AG04450 (cell line): ENCODE data around the gene LLCFC1. TPM values are rescaled to one million over a fixed set of nuclear protein-coding genes. Genes with fewer than 3 reads are reported as not detected.

Experiments
- CTCF ChIA-PET: fragments of 300-600, 350-600 bp; formaldehyde crosslinking; extraction: SDS; loops from one replicate; lab custom pipeline; 2022; ENCODE audit warnings: antibody characterized with exemption, inconsistent platforms; lab: Charles Lee
- POLR2A ChIA-PET: fragments of 350-600 bp; formaldehyde crosslinking; extraction: SDS; loops from one replicate; lab custom pipeline; 2021; ENCODE audit warnings: antibody characterized with exemption, inconsistent platforms; lab: Yijun Ruan, JAX
- DNase-seq: peaks from one replicate; pipeline ENCODE4 v3.0.0-alpha.2; 2011; ENCODE audit warnings: low read depth, low spot score
- H3K27ac ChIP-seq: one replicate; pipeline ENCODE4 v1.5.1; 2012; ENCODE audit warnings: low read depth, low read length, control low read depth
- H3K27me3 ChIP-seq: one replicate; pipeline ENCODE4 v1.6.0; 2012; ENCODE audit warnings: low read length; ENCODE audit not compliant: control insufficient read depth, insufficient read depth
- H3K4me3 ChIP-seq: 2 replicates; pipeline ENCODE4 v1.5.1; 2011; ENCODE audit warnings: mild to moderate bottlenecking, low read depth, low read length, control low read depth
- H3K9me3 ChIP-seq: 2 replicates; pipeline ENCODE4 v1.5.1; 2012; ENCODE audit warnings: low read length; ENCODE audit not compliant: control insufficient read depth, insufficient read depth
- polyA plus RNA-seq: library from polyadenylated mRNA; depleted of rRNA; stranded (reverse); fragments of >200 nt; gene quantifications from 2 replicates; pipeline ENCODE4 v1.2.3, GENCODE V29; 2011
- TF ChIP-seq, protein P1 (sequence below): IDR thresholded peaks from 2 replicates; pipeline ENCODE4 v1.5.1; 2011; ENCODE audit warnings: low read depth, low read length, control low read depth, inconsistent platforms

LLCFC1 gene
- polyA plus RNA-seq, 1 experiment = not detected

DNA sequence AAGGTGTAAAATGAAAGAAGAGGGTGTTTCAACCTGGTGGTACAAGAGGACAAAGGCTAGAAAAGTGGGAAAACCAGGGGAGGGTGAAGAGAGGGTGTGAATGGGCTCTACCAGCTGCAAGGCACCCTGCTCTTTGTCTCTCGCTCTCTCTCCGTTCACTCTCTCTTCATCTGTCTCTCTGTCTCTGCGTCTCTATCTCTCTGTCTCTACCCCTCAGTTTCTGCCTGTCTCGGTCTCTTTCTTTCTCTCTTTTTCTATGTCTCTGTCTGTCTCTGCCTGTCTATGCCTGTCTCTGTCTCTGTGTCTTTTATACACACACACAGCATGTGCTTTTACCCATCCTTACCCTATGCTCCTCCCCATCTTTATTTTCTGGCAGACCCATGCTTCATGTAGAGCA, 673 bp upstream of the LLCFC1 start:
- peaks cover 45% of the 10 kb centered on the region for H3K9me3 ChIP-seq
- no peaks in the 10 kb centered on the region for H3K27me3 ChIP-seq
- ChIA-PET POLR2A (no interaction called here), CTCF (no interaction called here)
- no peak overlapping the region for H3K27ac ChIP-seq
- H3K4me3 ChIP-seq = no peak overlapping the region
- DNase-seq = no peak
- TF ChIP-seq, protein P1, sequence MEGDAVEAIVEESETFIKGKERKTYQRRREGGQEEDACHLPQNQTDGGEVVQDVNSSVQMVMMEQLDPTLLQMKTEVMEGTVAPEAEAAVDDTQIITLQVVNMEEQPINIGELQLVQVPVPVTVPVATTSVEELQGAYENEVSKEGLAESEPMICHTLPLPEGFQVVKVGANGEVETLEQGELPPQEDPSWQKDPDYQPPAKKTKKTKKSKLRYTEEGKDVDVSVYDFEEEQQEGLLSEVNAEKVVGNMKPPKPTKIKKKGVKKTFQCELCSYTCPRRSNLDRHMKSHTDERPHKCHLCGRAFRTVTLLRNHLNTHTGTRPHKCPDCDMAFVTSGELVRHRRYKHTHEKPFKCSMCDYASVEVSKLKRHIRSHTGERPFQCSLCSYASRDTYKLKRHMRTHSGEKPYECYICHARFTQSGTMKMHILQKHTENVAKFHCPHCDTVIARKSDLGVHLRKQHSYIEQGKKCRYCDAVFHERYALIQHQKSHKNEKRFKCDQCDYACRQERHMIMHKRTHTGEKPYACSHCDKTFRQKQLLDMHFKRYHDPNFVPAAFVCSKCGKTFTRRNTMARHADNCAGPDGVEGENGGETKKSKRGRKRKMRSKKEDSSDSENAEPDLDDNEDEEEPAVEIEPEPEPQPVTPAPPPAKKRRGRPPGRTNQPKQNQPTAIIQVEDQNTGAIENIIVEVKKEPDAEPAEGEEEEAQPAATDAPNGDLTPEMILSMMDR = no peak

DNA sequence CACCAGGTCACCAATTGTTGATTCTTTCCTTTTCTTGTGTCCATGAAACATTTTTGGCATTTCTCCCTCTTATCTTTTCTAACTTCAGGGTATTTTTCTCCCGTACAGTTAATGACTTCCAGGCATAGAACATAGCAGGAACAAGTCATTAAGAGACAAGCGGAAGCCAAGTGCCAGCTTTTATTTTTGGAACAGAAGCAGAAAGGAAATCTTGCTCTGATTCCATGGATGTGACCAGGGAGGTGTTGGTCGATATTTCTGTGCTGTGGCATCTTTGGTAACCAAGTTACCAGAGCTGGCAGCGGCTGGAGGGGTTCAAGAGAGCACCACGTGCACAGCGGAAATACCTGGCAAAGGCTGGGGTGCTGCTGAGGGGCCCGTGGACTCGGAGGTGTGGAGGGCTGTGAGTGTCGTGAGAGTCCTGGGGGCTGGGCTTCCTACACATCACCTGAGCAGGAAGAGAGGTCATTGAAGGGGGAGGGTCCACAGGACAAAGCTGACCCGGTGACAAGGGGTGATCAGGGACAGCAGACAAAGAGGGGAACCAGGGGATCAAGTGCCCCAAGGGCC, 1.8 kb downstream of the LLCFC1 start:
- H3K4me3 ChIP-seq = no peak overlapping the region
- DNase-seq = no peak
- peaks cover 56% of the 10 kb centered on the region for H3K9me3 ChIP-seq
- ChIA-PET POLR2A (no interaction called here), CTCF (no interaction called here)
- TF ChIP-seq, protein P1 = no peak
- H3K27me3 ChIP-seq = no peaks in the 10 kb centered on the region
- H3K27ac ChIP-seq = no peak overlapping the region

DNA sequence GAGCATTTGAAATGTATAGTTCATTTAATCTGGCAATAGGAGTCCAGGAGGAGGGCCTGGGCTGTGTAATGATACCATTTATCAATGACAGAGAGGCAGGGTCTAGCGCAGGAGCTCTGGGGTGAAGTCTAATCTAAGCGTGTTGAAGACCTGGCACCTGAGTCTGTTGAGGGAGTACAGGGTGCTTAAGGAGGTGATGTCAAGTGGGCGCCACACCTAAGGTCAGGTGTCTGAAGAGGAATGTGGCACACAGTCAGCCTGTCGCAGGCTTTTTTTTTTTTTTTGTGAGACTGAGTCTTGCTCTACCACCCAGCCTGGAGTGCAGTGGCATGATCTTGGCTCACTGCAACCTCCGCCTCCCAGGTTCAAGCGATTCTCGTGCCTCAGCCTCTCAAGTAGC, 2.3 kb downstream of the LLCFC1 start:
- no peak for DNase-seq
- Histone ChIP-seq H3K27ac (no peak overlapping the region), H3K27me3 (no peaks in the 10 kb centered on the region), H3K4me3 (no peak overlapping the region), H3K9me3 (peaks cover 53% of the 10 kb centered on the region)
- TF ChIP-seq, protein P1 = no peak
- ChIA-PET POLR2A (no interaction called here), CTCF (no interaction called here)

DNA sequence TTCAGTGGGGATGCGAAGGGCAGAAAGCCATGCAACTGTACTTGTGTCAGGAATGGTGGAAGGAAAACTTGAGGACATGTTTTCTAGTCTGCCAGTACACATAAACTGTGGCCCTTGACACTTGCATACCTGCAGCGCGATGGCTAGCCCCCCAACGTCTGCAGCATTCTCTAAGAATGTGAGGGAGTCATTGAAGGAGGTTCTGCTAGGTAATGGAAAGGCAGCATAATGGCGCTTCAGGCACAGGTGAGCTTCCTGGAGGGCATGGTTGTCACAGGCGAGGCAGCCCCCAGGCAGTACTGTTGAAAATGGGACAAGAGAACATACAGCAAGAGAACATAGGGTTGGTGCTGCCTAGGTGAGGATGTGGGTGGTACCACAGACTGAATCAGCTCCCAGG, 3.5 kb downstream of the LLCFC1 start:
- CTCF ChIA-PET = no interaction called here
- no peak overlapping the region for H3K4me3 ChIP-seq
- no peaks in the 10 kb centered on the region for H3K27me3 ChIP-seq
- peaks cover 52% of the 10 kb centered on the region for H3K9me3 ChIP-seq
- TF ChIP-seq, protein P1 = no peak
- no peak overlapping the region for H3K27ac ChIP-seq
- POLR2A ChIA-PET = no interaction called here
- no peak for DNase-seq

DNA sequence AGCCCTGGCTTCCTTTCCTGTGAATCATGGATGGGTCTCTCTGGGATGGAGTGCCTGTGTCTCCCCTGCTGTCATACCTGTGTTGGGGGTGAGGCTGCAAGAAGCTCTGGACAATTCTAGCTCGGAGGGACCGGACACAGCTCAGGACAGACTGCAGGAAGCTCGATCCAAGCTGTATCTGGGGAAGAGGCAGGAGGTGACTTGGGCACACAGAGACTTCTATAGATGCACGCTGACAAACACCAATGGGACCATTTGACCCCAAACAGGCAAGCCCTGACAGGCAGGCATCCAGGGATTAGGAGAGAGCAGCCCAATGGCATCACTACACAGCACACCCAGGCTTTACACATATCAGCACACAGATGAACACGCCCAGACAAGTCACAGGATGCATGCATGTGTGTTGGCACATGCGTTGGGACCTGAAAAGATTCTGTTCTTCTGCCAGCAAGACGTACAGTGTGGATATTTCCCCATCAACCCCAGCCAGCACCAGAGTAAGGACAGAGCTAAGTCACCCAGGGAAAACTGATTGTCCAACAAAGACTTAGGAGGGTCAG, 4.5 kb downstream of the LLCFC1 start:
- Histone ChIP-seq H3K27me3 (no peaks in the 10 kb centered on the region), H3K27ac (no peak overlapping the region), H3K9me3 (peaks cover 52% of the 10 kb centered on the region), H3K4me3 (no peak overlapping the region)
- no peak for DNase-seq
- ChIA-PET CTCF (no interaction called here), POLR2A (no interaction called here)
- TF ChIP-seq, protein P1 = no peak
